Progenitor cell of endocrine pancreas (in vitro differentiated cells): ENCODE data around the gene EPN2. TPM values are rescaled to one million over a fixed set of nuclear protein-coding genes. Genes with fewer than 3 reads are reported as not detected.

Source experiments
- DNase-seq: peaks from one replicate; pipeline ENCODE4 v3.0.0; 2021; ENCODE audit warnings: low spot score; ENCODE audit not compliant: unreplicated experiment
- H3K27ac Mint-ChIP-seq: 2 replicates; pipeline ENCODE4 v1.8.0; 2021; ENCODE audit warnings: mild to moderate bottlenecking, moderate library complexity, mixed read lengths
- H3K27me3 Mint-ChIP-seq: 2 replicates; pipeline ENCODE4 v1.8.0; 2021; ENCODE audit warnings: mixed read lengths
- H3K36me3 Mint-ChIP-seq: 2 replicates; pipeline ENCODE4 v1.8.0; 2022; ENCODE audit warnings: mixed read lengths; ENCODE audit not compliant: insufficient read depth
- H3K4me1 Mint-ChIP-seq: 2 replicates; pipeline ENCODE4 v1.8.0; 2021; ENCODE audit warnings: low read depth, mixed read lengths
- H3K4me3 Mint-ChIP-seq: 2 replicates; pipeline ENCODE4 v1.8.0; 2021; ENCODE audit warnings: low read depth, mild to moderate bottlenecking, moderate library complexity, mixed read lengths
- H3K9me3 Mint-ChIP-seq: 2 replicates; pipeline ENCODE4 v1.8.0; 2021; ENCODE audit warnings: low read depth, mixed read lengths
- CTCF ChIP-seq: fragments of 200-600 bp; sonication (generic); IDR thresholded peaks from one replicate; pipeline ENCODE4 v1.5.0; 2021; ENCODE audit warnings: antibody characterized with exemption, mild to moderate bottlenecking; ENCODE audit not compliant: unreplicated experiment
- total RNA-seq: library from RNA; stranded (reverse); gene quantifications from 2 replicates; pipeline ENCODE4 v1.2.1, GENCODE V29; 2021

EPN2 gene
- total RNA-seq, 1 donor from 2014 or later = 49.8 TPM

- H3K9me3 Mint-ChIP-seq = no peaks in the 10 kb centered on the region
- no peaks in the 10 kb centered on the region for H3K27me3 Mint-ChIP-seq
- H3K4me3 Mint-ChIP-seq = no peak overlapping the region
- TF ChIP-seq CTCF = no peak
- H3K36me3 Mint-ChIP-seq = no peaks in the 10 kb centered on the region
- DNase-seq = no peak
- peaks cover 5% of the 10 kb centered on the region for H3K4me1 Mint-ChIP-seq
- H3K27ac Mint-ChIP-seq = peak overlapping the region; percentile 75
These were observed 104.1 kb downstream of the EPN2 start for GRCh38 chr17:19341211-19341631.

- TF ChIP-seq CTCF = no peak
- Mint-ChIP-seq H3K27ac (peak overlapping the region; percentile 75), H3K36me3 (peaks cover 4% of the 10 kb centered on the region), H3K27me3 (no peaks in the 10 kb centered on the region), H3K4me3 (no peak overlapping the region), H3K9me3 (no peaks in the 10 kb centered on the region), H3K4me1 (peaks cover 10% of the 10 kb centered on the region)
- DNase-seq = no peak
These were observed 104.8 kb downstream of the EPN2 start for GRCh38 chr17:19341641-19342610.

GRCh38 chr17:19342611-19343255 is 105.6 kb downstream of the EPN2 start:
- no peak for TF ChIP-seq CTCF
- DNase-seq = no peak
- no peak overlapping the region for H3K4me3 Mint-ChIP-seq
- no peak overlapping the region for H3K27ac Mint-ChIP-seq
- no peaks in the 10 kb centered on the region for H3K27me3 Mint-ChIP-seq
- peaks cover 4% of the 10 kb centered on the region for H3K36me3 Mint-ChIP-seq
- peaks cover 13% of the 10 kb centered on the region for H3K4me1 Mint-ChIP-seq
- no peaks in the 10 kb centered on the region for H3K9me3 Mint-ChIP-seq

- Mint-ChIP-seq H3K4me3 (no peak overlapping the region), H3K4me1 (peaks cover 13% of the 10 kb centered on the region), H3K36me3 (peaks cover 4% of the 10 kb centered on the region), H3K9me3 (no peaks in the 10 kb centered on the region), H3K27ac (no peak overlapping the region), H3K27me3 (no peaks in the 10 kb centered on the region)
- TF ChIP-seq CTCF = no peak
- no peak for DNase-seq
These were observed 106.1 kb downstream of the EPN2 start for GRCh38 chr17:19343256-19343630.

- Mint-ChIP-seq H3K4me3 (no peak overlapping the region), H3K27me3 (no peaks in the 10 kb centered on the region), H3K4me1 (peaks cover 13% of the 10 kb centered on the region), H3K36me3 (peaks cover 4% of the 10 kb centered on the region), H3K27ac (no peak overlapping the region), H3K9me3 (no peaks in the 10 kb centered on the region)
- TF ChIP-seq CTCF = no peak
- no peak for DNase-seq
These were observed 106.5 kb downstream of the EPN2 start for GRCh38 chr17:19343671-19344151.
